ENCODE results near the gene APPL2. TPM values are rescaled to one million over a fixed set of nuclear protein-coding genes. Genes with fewer than 3 reads are reported as not detected.

APPL2 gene
- total and polyA plus RNA-seq, 7 donors, result 15.3 to 116 (median 46.5) TPM

GRCh38 chr12:105158876-105159275 is 77.1 kb downstream of the APPL2 start:
- H3K9me3 ChIP-seq, result no peaks in the 10 kb centered on the region
- TF ChIP-seq POLR2AphosphoS5 (IDR thresholded peaks at IDR 0.05) (no peak), EP300 (IDR thresholded peaks at IDR 0.05) (no peak), CTCF (IDR thresholded peaks at IDR 0.05) (no peak), POLR2A (IDR thresholded peaks at IDR 0.05) (no peak)

GRCh38 chr12:105157606-105158005 is 78.4 kb downstream of the APPL2 start:
- H3K4me3 ChIP-seq, result no peak overlapping the region

More at GRCh38 chr12:105158876-105159275, 77.1 kb downstream of the APPL2 start:
- Histone ChIP-seq H3K4me1 (peaks cover 0 to 18% (median 17%) of the 10 kb centered on the region in 4 donors), H3K27me3 (no peaks in the 10 kb centered on the region), H3K36me3 (peaks cover 8 to 69% (median 30%) of the 10 kb centered on the region in 4 donors), H3K27ac (no peak overlapping the region), H3K4me3 (no peak overlapping the region)
- intact Hi-C loops (cut with DNase I), result no loop called here
- DNase-seq, result no peak
- 96 to 98% methylated on average over 2 of the region's 2 CpGs for WGBS, 2 donors

GRCh38 chr12:105156260-105156659 is 79.7 kb downstream of the APPL2 start:
- Histone ChIP-seq H3K4me3 (no peak overlapping the region), H3K27me3 (no peaks in the 10 kb centered on the region), H3K27ac (no peak overlapping the region), H3K4me1 (peaks cover 0 to 3% (median 2%) of the 10 kb centered on the region in 4 donors), H3K36me3 (peaks cover 16 to 80% (median 35%) of the 10 kb centered on the region in 4 donors), H3K9me3 (no peaks in the 10 kb centered on the region)
- intact Hi-C loops (cut with DNase I), result no loop called here
- no peak for TF ChIP-seq POLR2AphosphoS5 (IDR thresholded peaks at IDR 0.05)
- TF ChIP-seq CTCF (IDR thresholded peaks at IDR 0.05), result no peak
- no peak for TF ChIP-seq EP300 (IDR thresholded peaks at IDR 0.05)
- TF ChIP-seq POLR2A (IDR thresholded peaks at IDR 0.05), result no peak
- 97 to 100% methylated on average over 2 of the region's 2 CpGs for WGBS, 2 donors
- DNase-seq, result no peak

More at GRCh38 chr12:105157606-105158005, 78.4 kb downstream of the APPL2 start:
- DNase-seq, result no peak
- H3K9me3 ChIP-seq, result no peaks in the 10 kb centered on the region
- H3K27me3 ChIP-seq, result no peaks in the 10 kb centered on the region
- TF ChIP-seq POLR2A (IDR thresholded peaks at IDR 0.05) (no peak), EP300 (IDR thresholded peaks at IDR 0.05) (no peak), POLR2AphosphoS5 (IDR thresholded peaks at IDR 0.05) (no peak), CTCF (IDR thresholded peaks at IDR 0.05) (no peak)
- H3K4me1 ChIP-seq, result peaks cover 0 to 16% (median 15%) of the 10 kb centered on the region in 4 donors
- peaks cover 12 to 69% (median 26%) of the 10 kb centered on the region in 4 donors for H3K36me3 ChIP-seq
- no peak overlapping the region for H3K27ac ChIP-seq
- WGBS, 2 donors, result 94 to 97% methylated on average over 3 of the region's 3 CpGs
- intact Hi-C loops (cut with DNase I), result no loop called here

- no peaks in the 10 kb centered on the region for H3K9me3 ChIP-seq
- TF ChIP-seq POLR2A (IDR thresholded peaks at IDR 0.05), result no peak
- TF ChIP-seq EP300 (IDR thresholded peaks at IDR 0.05), result no peak
- no peak for TF ChIP-seq CTCF (IDR thresholded peaks at IDR 0.05)
- TF ChIP-seq POLR2AphosphoS5 (IDR thresholded peaks at IDR 0.05), result no peak
- no peaks in the 10 kb centered on the region for H3K4me1 ChIP-seq
- H3K4me3 ChIP-seq, result no peak overlapping the region
- H3K27me3 ChIP-seq, result no peaks in the 10 kb centered on the region
- 93 to 94% methylated on average over 3 of the region's 3 CpGs for WGBS, 2 donors
- peaks cover 14 to 91% (median 16%) of the 10 kb centered on the region in 4 donors for H3K36me3 ChIP-seq
- H3K27ac ChIP-seq, result no peak overlapping the region
- DNase-seq, result no peak
- intact Hi-C loops (cut with DNase I), result no loop called here
Measured at GRCh38 chr12:105142259-105142658, 93.7 kb downstream of the APPL2 start.

Measured in sigmoid colon (tissue), 7 donors.